Activated CD4-positive, alpha-beta T cell treated with anti-CD3 and anti-CD28 coated beads, Interleukin-2, amount 50 U/mL, for 1 hour (primary cell): ENCODE measurements around the gene TPST1.
"Not testable (repeated sequence)": the region's sequence is repeated elsewhere in the genome, so short reads cannot be mapped to it uniquely, and the experiment has no call there.

Experiments used
- DNase-seq: peaks from one replicate; pipeline ENCODE4 v3.0.0-alpha.2; 2020

The TPST1 gene

DNA sequence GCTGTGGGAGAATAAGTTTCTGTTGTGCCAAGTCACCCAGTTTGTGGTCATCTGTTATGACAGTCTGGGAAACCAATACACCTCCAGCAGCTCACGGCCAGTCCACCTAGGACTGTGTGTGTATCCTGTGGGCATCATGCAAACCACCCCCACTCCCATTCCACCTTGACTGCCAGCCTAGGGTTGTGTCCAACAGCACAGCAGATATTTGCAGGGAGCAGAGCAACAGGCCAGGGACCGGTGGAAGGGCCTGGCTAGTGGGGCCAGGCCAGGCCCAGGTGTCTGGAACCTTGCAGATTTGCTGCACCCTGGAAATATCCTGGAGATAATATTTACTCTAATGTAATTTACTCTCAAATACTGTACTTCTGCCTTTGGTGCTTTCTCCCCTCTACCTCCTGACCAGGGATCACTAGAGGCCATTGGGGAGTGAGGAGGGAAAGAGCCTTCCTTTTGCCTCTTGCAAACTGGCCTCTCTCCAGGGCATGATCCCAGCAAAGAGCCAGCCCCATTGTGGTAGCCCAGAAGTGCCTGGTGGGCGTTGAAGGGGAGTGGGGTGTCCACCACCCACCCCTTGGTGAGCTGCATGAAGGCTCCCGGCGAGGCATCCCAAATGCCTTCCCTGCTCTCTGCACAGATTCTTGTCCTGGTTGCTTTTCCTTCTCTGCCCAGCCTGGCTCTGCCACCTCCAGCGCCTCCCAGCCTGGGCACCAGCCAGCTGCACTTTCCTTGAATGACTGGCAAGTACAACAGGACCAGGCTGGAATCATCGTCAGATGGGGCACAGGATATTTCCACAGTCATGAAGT lies 15.2 kb upstream of the TPST1 start:
- DNase-seq, result no peak

DNA sequence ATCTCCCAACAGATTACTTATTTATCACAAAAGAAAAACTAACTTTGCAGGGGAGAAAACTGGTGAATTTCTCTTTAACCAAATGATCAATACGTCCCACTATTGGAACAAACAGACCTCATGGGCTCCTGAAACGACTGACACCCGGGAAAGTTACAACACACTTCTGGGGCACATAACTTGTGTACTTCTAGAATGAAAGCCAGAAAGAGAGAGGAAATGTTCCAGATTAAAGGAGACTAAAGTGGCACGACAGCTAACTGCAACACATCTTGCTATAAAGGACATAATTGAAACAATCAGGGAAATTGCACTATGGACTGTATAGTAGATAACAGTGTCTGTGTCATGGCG lies 14.7 kb upstream of the TPST1 start:
- DNase-seq, result no peak

DNA sequence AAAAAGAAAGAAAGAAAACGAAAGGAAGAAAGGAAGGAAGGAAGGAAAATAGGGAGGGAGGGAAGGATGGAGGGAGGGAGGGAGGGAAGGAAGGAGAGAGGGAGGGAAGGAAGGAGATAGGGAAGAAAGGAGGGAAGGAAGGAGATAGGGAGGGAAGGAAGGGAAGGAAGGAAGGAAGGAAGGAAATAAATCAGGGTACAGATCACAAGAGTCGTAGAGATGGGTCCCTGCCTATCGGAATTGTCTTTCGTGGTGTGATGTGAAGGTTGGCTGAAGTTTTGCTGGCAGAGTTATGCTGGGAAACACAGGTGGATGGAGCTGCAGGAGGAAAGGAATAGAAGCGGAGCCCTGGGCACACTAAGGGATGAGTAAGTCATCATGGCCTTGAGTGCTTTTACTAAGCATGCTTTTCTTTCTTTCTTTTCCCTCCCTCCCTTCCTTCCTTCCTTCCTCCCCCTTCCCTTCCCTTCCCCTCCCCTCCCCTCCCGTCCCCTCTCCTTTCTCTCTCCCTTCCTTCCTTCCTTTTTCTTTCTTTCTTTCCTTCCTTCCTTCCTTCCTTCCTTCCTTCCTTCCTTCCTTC lies 11.9 kb upstream of the TPST1 start:
- no peak for DNase-seq

DNA sequence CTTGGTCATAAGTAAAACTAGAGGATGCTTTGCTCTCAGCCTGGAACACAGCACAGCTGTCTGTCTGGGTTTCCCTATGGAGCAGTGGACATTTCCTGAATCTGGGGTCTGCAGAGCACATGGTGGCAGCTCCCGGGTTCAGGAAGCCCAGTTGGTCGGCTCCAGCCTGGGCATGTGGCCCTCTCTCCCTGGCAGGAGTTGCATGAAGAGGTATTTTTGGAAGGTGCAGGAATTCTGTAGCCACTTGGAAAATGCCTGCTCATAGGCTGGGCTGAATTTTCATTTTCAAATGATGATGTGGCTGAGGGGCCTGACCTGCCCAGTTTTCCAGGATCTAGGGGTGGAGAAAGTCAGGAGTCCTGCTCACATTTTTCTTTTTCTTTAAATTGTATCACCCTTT lies 6.7 kb upstream of the TPST1 start:
- DNase-seq, result no peak

DNA sequence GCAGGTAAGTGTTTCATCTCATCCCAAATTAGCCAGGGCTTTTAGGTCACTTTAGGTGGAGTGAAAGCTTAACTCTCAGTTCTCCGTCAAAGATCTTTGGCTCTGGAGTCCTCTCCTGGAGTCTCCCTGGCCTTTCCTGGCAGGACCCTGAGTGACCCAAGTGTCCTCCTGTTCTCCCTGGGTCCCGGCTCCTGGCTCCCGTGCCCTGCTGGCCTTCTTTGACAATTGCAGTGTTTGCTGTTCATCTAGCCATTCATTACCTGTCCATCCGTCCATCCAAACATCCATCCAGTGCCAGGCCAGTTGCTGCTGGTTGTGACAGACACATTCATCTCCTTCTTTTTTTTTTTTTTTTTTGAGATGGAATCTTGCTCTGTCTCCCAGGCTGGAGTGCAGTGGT lies 6.2 kb upstream of the TPST1 start:
- DNase-seq, result no peak

DNA sequence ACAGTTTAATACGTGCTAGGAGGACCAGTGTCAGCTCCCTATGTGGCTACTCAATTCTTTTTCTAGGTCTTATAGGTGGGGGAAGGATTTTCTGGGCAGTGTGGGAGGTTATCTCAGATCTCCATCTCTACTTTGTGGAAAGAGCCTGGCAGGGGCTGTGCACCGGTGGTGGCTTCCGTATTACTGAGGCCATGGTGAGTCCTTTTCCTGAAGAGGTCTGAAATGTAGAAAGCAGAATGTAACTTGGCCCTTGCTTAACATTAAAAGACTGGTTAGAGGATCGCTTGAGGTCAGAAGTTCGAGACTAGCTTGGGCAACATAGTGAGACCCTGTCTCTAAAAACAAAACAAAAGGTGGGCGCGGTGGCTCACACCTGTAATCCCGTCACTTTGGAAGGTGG lies 2.7 kb upstream of the TPST1 start:
- no peak for DNase-seq

DNA sequence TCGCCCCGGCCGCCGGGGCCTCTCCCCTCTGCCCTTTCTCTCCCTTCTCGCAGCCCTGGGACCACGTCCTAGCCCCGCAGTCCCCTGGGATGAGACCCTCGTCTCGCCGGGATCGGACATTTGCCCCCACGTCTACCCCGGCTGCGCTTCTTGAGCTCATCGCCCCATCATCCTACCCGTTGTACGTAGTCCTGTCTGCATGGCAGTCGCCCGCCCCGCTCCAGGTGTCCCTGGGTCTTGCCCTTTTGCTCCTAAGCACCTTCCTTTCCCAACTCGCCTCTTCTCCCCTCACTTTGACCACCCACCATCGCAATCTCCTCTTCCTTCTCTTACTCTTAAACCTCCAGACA lies 582 bp downstream of the TPST1 start:
- DNase-seq, result peak; percentile 5

DNA sequence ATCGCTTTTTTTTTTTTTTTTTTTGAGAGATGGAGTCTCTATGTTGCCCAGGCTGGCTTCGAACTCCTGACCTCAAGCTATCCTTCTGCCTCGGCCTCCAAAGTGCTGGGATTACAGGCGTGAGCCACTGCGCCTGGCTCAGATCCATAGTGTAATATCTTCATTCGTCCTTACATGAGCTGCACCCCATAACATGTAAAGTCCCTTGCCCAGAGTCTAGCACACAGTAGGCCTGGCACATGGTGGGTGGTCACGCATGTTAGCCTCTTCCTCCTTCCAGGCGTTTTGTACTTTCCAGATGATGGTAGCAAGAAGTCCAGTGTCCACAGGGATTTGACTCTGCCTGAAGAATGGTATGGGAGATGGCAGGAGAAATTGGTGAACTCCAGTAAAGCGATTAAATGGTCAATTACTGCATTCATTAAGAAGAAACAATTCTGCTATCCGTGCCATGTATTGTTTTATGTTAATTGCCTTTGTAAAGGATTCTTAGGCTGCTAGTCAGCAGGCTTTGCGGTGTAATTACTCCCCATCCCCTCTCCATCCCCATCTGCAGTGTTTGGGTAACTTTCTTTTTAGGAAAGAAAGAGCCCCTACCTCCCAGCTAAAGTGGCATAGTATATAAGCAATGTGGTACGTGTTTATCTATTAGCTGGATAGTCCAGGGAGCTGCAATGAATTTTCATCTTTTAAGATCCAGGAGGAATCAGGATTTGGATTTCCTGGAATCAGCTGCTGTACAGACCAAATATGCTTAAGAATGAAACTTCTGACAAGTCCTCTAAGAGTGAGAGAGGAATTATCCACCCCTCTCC lies 1.2 kb downstream of the TPST1 start:
- no peak for DNase-seq

DNA sequence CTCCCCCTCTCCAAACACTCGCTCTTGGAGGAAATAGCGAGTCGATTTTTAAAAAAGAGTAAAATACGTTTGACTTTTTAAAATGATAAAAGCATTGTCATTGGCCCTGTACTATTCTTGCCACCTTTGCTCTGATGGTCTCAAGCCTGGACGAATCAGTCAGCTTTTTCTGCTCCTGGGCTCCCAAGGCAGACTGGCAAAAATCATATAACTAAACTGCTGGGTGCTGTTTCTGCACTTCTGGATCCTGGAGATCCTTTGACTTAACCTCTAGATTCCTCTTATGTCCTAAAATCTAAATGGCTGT lies 1.8 kb downstream of the TPST1 start:
- DNase-seq, result no peak

DNA sequence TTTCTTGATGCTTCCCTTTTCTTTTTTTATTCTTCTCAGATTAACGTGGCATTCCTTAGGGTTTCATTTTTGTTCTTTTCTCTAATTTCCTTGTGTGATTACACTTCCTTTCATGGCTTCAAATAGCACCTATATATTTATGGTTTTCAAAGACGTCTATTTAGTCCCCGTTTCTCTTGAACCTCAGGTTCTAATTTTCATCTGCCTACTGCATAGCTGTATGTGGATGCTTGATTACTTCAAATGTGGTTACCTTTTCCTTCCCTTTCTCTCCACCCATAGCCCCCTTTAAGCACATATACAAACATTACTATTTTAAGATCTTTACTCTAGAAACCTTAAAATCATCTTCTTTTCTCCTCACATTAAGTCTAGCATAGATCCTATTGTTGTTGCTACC lies 2.4 kb downstream of the TPST1 start:
- DNase-seq, result no peak

DNA sequence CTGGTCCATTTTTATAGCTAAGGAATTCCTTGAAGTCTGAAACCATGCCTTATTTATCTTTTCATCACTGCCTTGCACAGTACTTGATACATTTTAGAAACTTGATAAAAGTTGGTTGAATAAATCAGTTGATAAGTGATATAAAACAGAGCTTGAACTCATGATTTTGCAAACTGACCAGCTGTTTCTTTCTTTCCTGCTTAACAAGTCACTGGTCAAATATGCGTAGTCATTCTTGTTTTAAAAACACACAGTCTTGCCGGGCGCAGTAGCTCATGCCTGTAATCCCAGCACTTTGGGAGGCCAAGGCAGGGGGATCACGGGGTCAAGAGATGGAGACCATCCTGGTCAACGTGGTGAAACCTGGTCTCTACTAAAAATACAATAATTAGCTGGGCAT lies 6.3 kb downstream of the TPST1 start:
- DNase-seq, result no peak

DNA sequence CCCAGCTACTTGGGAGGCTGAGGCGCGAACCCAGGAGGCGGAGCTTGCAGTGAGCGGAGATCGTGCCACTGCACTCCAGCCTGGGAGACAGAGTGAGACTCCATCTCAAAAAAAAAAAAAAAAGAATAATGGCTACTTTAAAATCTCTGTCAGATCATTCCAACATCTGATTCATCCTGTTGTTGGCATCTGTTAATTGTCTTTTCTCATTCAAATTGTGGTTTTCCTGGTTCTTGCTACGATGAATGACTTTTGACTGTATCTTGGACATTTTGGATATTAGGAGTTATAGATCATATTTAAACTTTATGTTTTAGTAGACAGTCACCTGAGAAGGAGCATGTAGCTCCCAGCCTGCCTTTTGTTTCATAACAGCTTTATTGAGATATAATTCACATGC lies 8.5 kb downstream of the TPST1 start:
- DNase-seq, result no peak

DNA sequence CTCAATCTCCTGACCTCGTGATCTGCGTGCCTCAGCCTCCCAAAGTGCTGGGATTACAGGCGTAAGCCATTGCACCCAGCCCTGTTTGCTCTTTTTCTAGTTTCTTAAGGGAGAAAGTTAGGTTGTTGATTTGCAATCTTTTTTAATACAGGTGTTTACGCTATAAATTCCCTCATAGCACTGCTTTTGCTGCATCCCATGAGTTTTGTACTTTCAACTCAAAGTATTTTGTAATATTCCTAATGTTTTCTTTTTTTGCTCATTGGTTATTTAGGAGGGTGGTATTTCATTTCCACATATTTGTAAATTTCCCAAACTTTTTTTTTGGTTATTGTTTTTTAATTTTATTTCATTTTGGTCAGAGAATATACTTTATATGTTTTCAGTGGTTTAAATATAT lies 11.6 kb downstream of the TPST1 start:
- no peak for DNase-seq

DNA sequence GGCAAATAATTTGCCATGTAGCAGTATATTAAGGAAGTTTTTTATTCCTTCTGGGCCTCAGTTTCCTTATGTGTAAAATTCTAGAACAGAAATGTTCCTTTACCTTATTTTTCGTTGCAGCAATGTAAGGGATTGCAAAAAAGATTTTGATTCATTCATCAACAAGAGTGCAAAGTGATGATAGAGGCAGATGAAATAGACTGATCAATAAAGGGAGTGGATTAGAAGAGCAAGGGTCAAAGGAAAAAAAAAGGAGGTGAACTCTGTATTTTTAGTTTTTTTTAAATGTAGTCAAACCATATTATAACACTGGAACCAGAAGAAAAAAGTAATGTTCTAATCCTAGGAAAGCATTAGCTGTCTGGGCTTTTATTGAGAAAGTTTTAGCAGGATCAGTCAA lies 14.7 kb downstream of the TPST1 start:
- no peak for DNase-seq

DNA sequence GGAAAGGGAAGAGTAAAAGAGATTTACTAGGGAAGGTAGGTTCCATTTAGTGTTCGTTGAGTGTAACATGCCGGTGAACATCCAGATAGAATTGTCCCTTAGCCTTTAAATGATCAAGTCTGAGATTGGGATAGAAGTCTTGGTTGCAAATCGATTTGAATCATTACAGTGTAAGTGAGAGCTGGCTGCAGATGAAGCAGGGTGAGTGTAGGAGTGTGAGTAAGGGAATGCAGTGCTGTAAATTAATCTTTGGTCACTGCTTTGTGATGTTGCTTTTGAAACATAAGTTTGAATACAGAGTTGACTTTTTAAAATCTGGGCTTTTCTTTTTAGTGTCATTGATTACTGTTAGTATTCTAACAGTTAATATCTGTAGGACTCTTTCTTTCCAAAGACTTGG lies 16.3 kb downstream of the TPST1 start:
- DNase-seq, result no peak

DNA sequence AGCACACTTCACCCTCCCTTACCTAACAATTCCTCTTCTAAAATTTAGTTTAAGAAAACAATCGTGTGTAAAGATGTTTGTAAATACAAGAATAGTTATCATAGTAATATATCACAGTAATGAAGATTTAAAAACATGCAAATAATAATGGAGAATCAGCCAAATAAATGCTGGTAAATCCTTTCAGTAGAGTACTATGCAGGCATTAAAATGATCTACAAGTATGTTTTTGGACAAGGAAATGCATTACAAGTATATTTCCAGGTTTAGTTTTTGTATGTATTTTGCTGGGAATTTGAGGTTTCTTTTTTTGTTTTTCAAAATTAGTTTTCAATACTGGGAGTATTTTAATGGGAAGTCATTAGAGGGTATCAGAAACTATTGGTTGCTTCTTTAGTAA lies 22.7 kb downstream of the TPST1 start:
- no peak for DNase-seq

DNA sequence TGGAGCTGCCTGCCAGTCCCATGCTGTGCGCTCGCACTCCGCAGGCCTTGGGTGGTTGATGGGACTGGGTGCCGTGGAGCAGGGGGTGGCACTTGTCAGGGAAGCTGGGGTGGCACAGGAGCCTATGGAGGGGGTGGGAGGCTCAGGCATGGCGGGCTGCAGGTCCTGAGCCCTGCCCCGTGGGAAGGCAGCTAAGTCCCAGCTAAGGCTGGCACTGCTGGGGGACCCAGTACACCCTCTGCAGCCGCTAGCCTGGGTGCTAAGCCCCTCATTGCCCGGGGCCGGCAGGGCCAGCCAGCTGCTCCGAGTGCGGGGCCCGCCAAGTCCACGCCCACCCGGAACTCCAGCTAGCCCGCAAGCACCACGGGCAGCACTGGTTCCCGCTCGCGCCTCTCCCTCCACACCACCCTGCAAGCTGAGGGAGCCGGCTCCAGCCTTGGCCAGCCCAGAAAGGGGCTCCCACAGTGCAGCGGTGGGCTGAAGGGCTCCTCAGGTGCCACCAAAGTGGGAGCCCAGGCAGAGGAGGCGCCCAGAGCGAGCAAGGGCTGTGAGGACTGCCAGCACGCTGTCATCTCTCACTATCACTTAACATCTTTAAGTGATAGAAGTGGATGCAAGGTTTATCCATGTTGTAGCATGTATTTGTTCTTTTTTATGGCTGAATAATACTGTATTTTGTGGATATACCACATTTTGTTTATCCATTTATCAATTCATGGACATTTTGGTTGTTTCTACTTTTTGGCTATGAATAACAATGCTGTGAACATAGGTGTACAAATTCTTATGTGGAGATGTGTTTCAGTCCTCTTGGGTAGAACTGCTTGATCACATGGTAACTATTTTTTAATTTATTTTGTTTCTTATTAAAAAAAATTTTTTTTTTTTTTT lies 26.4 kb downstream of the TPST1 start:
- DNase-seq, result not testable (repeated sequence)

DNA sequence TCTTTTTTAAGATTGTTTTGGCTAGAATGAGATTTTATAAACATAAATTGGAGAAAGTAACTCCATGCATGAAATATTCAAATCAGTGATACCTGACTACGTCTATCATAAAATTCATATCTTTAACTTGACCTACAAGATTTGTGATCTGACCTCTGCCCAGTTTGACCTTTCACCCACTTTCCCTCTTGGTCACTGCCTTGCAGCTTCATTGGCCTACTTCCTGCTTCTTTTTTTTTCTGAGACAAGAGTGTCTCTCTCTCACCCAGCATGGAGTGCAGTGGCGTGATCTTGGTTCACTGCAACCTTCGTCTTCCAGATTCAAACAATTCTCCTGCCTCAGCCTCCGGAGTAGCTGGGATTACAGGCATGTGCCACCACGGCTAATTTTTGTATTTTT lies 28.5 kb downstream of the TPST1 start:
- no peak for DNase-seq

DNA sequence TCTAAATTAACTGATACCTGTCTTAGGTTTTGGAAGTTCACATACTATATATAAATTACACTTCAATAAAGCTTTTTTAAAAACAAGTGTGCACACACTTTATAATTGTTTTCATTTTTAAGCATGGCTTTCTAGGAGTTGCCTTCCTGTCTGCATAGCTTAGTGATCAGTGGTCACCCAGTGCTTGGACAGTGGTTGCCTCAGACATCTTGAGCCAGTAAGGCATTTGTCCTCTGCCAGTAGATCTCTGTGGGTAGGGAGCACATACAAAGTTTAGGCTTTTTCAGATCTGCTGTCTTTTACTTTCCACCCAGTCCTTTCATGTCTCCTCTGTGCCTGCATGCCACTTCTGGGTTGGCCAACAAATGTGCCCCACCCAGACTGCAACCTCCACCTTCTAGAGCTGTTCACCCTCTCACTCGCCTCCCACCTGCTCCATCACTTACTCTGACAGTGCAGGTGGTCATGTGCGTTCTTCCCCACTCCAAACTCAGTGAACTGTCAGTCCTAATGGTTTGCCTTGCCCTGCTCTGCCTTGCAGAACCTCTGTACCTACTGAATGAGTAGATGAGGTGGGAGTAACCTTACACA lies 31.7 kb downstream of the TPST1 start:
- no peak for DNase-seq

DNA sequence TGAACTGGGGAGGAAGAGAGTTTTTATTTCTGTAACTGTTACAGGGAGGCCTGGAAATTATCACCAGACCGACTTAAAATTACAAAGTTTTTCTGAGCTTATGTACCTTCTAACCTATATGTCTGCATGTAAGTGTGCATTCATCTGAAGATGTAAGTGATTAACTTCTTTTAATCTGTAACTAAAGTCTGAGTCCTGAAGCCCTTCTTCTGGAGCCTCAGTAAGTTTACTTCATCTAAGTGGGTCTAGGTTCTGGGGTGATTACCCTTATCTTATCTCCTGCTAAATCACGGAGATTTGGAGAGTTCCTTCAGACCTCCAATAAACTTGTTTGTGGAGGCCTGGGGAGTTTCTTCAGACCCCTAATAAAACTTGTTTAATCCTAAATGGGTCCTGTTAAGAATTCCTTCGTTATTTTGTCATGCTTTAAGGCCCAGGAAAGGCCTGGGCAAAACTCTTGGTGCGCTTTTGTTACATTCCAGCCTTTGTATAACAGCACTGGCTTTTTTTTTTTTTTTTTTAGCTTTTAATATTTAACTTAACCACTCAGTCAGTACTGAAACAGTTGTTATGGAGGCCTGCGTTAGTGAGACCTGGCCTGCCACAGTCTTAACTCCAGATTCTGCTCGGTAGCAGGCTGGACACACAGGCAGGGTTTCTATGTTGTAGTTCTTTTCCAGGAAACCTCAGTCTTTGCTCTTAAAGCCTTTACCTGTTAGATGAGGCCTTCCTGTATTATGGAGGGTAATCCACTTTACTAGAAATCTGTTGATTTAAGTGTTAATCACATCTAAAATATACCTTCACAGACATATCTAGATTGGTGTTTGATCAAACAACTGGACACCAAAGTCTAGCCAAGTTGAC lies 33.0 kb downstream of the TPST1 start:
- DNase-seq, result no peak

DNA sequence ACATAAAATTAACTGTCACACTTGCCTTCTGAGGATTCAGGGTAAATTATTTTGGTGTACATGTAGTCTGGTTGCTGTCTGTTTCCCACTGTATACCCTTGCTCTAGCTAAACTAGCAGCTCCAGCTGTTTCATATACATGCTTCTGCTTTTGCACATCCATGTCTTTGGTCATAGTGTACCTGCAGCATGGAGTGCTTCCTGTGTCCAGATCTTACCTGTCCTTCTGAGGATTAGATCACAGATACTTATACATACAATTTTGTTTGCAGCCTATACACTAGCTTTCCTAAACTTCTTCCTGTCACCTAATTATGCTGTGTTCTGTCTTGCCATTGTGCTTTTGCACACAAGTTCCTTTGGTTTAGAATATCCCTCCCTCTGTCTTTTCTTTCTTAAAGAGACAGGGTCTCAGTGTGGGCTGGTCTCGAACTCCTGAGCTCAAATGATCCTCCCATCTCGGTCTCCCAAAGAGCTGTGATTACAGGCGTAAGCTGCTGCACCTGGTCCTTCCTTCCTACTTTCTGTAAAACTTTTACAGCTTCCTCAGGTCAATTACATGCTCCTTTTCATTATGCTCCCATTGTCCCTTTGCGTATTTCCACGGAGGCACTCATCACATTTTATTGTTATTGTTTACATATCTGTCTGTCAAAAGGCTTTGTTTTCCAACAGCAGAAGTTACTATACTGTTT lies 33.8 kb downstream of the TPST1 start:
- no peak for DNase-seq
